ENCODE data around the gene COPS4.
"Not testable (repeated sequence)": the region's sequence is repeated elsewhere in the genome, so short reads cannot be mapped to it uniquely, and the experiment has no call there.

The COPS4 gene

DNA sequence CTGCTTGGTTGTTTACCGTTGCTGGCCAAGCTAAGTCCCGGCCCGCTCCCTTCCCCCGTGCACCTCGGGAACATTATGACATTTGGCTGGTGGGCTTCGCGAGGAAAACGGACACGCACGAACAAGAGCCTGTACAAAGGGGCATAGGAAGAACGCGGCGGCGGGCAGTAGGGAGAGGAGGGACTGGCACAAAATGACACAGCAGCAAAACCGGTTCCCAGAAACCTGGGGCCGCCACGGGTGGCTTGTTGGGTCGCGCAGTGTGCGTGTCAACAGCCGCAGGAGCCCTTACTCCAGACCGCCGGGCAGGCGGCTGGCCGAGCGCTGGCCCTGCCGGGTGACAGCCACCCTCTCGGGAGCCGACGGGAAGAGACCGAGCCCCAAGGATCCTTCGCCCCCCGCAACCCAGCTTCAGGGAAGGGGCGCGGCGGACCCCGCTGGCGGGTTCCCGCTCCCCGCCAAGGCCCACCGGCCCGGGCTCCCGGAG lies 22.7 kb upstream of the COPS4 start:
- DNase-seq (ENCODE audit: low read depth, low spot score), result no peak
- in situ Hi-C loops (cut with HindIII; ENCODE audit: low sequenced_read_pairs), result no loop called here
- peak overlapping the region; percentile 58 for H3K4me3 ChIP-seq (ENCODE audit: low read depth, low read length)
- TF ChIP-seq, protein P1, sequence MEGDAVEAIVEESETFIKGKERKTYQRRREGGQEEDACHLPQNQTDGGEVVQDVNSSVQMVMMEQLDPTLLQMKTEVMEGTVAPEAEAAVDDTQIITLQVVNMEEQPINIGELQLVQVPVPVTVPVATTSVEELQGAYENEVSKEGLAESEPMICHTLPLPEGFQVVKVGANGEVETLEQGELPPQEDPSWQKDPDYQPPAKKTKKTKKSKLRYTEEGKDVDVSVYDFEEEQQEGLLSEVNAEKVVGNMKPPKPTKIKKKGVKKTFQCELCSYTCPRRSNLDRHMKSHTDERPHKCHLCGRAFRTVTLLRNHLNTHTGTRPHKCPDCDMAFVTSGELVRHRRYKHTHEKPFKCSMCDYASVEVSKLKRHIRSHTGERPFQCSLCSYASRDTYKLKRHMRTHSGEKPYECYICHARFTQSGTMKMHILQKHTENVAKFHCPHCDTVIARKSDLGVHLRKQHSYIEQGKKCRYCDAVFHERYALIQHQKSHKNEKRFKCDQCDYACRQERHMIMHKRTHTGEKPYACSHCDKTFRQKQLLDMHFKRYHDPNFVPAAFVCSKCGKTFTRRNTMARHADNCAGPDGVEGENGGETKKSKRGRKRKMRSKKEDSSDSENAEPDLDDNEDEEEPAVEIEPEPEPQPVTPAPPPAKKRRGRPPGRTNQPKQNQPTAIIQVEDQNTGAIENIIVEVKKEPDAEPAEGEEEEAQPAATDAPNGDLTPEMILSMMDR (IDR thresholded peaks at IDR 0.05; ENCODE audit: low read depth, low read length), result no peak

DNA sequence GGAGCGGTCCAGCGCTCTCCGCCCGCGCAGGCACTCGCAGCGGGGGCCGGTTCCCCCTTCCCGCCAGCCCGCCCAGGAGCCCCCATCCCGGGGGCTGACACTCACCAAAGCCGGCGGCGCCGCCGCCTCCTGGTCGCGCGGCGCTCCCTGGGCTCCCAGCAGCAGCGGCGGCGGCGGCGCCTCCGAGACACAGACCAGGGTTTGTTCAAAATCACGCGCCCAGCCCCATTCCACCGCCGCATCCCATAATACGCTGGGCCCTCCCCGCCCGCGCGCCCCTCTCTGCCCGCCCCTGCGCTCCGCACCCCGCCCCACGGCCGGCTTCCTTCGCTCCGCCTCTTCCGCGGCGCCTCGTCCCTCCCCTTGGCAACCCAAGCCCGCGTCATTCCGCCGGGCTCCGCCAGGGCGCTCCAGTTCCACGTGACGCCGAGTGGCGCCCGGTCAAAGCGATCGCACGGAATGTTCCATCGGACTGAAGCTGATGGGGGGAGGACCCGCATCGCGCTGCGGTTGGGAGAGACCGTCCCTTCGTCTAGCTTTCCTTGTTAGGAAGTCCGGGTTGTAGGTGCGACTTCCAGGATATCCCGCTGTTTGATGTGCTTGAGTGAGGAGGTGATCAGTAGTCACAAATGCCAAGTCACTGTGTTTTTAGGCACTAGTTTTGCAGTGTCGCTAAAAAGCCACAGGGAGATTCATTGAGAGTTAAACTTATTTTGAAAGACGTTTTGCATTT lies 22.1 kb upstream of the COPS4 start:
- in situ Hi-C loops (cut with HindIII; ENCODE audit: low sequenced_read_pairs), result no loop called here
- peak overlapping the region; percentile 64 for H3K4me3 ChIP-seq (ENCODE audit: low read depth, low read length)
- TF ChIP-seq, protein P1 (IDR thresholded peaks at IDR 0.05; ENCODE audit: low read depth, low read length), result peak; percentile 44
- DNase-seq (ENCODE audit: low read depth, low spot score), result peak; percentile 99

DNA sequence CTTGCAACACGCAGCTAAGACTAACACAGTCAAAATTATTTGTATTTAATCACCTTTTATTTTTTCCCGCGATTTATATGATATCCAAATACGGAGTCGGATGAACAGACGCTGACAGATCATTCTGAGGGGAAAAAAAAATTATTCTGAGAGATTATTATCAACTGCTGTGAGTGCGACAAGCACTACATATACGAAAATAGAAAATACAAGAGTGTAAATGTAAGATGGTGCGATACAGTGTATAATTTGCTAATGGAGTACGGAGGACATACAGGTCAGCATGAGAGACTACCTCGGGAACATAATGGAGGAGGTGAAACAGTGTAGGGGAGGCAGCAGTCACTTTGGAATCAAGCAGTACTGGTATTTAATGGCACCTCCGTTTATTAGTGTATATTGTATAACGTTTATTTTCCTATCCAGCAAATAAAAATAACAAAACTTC lies 21.5 kb upstream of the COPS4 start:
- TF ChIP-seq, protein P1 (IDR thresholded peaks at IDR 0.05; ENCODE audit: low read depth, low read length), result no peak
- H3K4me3 ChIP-seq (ENCODE audit: low read depth, low read length), result peak overlapping the region; percentile 64
- no peak for DNase-seq (ENCODE audit: low read depth, low spot score)
- in situ Hi-C loops (cut with HindIII; ENCODE audit: low sequenced_read_pairs), result no loop called here

DNA sequence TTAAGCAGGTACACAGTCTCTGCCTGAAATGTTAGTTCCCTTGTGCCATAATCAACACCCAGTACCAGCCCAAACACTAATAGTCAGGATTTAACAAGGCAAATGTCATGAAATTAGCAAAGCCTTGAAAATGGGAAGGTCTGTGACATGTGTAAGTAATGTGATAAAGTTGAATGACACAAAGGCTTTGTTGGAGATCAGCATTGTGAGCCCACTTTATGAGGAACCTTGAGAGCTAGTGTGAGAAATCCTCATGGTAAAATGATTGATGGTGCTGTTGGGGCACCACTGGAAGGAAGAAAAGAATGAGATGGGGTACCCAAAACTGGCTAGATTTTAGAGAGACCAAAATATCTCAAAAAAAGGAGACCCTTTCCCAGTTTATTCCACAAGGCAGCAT lies 21.1 kb upstream of the COPS4 start:
- H3K4me3 ChIP-seq (ENCODE audit: low read depth, low read length), result no peak overlapping the region
- no peak for DNase-seq (ENCODE audit: low read depth, low spot score)
- in situ Hi-C loops (cut with HindIII; ENCODE audit: low sequenced_read_pairs), result no loop called here
- TF ChIP-seq, protein P1 (IDR thresholded peaks at IDR 0.05; ENCODE audit: low read depth, low read length), result no peak

DNA sequence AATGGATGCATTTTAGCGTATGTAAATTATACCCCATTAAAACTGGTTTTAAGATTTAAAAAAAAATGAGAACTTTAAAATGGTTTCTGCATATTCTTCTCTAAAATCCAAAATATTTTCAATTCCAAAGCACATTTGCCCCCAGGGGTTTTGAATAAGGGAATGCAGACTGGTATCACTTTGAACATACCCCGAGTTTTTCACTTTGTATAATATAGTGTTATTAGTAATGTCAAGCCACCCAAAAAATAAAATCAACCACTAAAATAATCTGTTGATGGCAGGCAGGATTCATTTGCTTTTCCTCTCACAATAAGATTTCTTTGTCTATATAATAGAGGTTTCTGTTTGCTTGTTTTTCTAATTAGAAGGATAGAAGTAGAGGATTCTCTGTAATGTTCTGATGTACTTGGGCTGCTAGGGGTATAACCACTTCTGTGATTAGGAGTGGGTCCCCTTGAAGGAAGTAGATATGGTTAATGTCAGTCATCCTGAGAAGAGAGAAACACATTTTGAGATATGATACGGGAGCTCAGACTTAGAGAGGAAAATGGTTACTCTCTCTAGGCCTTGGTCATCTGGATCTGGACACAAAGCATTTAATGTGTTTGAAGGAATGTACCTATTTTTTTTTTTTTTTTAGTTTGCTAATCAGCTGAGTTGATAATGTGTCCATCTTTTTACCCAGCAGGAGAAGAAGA lies 15.0 kb upstream of the COPS4 start:
- TF ChIP-seq, protein P1 (IDR thresholded peaks at IDR 0.05; ENCODE audit: low read depth, low read length), result no peak
- H3K4me3 ChIP-seq (ENCODE audit: low read depth, low read length), result no peak overlapping the region
- no peak for DNase-seq (ENCODE audit: low read depth, low spot score)
- in situ Hi-C loops (cut with HindIII; ENCODE audit: low sequenced_read_pairs), result no loop called here

DNA sequence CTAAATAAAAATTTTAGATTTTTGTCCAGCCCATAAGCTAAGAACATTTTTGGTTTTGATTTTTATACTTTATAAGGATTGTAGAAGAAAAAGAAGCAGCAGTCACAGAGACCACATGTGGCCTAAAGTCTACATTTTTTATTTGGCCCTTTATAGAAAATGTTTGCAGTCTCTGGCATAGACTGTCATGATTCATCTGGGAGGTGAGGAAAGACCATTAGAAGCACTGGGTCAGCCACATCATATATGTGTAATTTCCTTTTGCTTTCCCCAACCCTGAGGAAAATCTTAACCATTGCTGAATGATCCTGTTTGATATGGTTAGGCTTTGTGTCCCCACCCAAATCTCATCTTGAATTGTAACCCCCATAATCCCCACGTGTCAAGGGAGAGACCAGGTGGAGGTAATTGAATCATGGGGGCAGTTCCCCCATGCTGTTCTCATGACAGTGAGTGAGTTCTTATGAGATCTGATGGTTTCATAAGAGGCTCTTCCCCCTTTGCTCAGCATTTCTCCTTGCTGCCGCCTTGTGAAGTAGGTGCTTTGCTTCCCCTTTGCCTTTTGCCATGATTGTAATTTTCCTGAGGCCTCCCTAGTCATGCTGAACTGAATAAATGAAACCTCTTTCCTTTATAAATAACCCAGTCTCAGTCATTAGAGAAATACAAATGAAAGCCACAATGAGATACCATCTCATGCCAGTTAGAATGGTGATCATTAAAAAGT lies 12.1 kb upstream of the COPS4 start:
- peak; percentile 56 for DNase-seq (ENCODE audit: low read depth, low spot score)
- H3K4me3 ChIP-seq (ENCODE audit: low read depth, low read length), result no peak overlapping the region
- TF ChIP-seq, protein P1 (IDR thresholded peaks at IDR 0.05; ENCODE audit: low read depth, low read length), result no peak
- in situ Hi-C loops (cut with HindIII; ENCODE audit: low sequenced_read_pairs), result no loop called here

DNA sequence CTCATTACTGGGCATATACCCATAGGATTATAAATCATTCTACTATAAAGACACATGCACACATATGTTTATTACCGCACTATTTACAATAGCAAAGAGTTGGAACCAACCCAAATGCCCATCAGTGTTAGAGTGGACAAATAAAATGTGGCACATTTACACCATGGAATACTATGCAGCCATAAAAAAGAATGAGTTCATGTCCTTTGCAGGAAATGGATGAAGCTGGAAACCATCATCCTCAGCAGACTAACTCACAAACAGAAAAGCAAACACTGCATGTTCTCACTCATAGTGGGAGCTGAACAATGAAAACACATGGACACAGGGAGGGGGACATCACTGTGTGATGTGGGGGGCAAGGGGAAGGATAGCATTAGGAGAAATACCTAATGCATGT lies 11.4 kb upstream of the COPS4 start:
- in situ Hi-C loops (cut with HindIII; ENCODE audit: low sequenced_read_pairs); DNase-seq (ENCODE audit: low read depth, low spot score); H3K4me3 ChIP-seq (ENCODE audit: low read depth, low read length): not testable (repeated sequence)
